IMR-90 (cell line): ENCODE data around the gene TBATA. TPM values are rescaled to one million over a fixed set of nuclear protein-coding genes. Genes with fewer than 3 reads are reported as not detected.

Source experiments
- ATAC-seq: fragments of 200-7000 bp; cut with Tn5 transposase; 2 replicates; pipeline ENCODE4 v1.9.1; 2020; ENCODE audit warnings: low read depth, mild to moderate bottlenecking, moderate library complexity
- BruUV-seq: library from RNA; stranded (reverse); fragments of 400-500 nt; replicated peaks from 2 replicates; lab custom pipeline; 2021; lab: Mats Ljungman, UMichigan
- CTCF ChIA-PET: fragments of 300-600 bp; formaldehyde crosslinking; extraction: SDS; loops from one replicate; lab custom pipeline; 2021; ENCODE audit warnings: antibody characterized with exemption; lab: Yijun Ruan, JAX
- POLR2A ChIA-PET: fragments of 300-600 bp; sonication (Branson Sonifier 250); formaldehyde crosslinking; loops from one replicate; lab custom pipeline; 2022; ENCODE audit warnings: antibody characterized with exemption; ENCODE audit not compliant: unreplicated experiment; lab: Charles Lee
- DNase-seq: peaks from one replicate; pipeline ENCODE4 v3.0.0; 2013
- H2AFZ ChIP-seq: replicated peaks from 2 replicates; pipeline ENCODE3; 2013; ENCODE audit warnings: low read length, mild to moderate bottlenecking; ENCODE audit not compliant: poor library complexity
- H2AK5ac ChIP-seq: 2 replicates; pipeline ENCODE4 v1.6.1; 2013; ENCODE audit warnings: low read depth, low read length, inconsistent platforms
- H2AK9ac ChIP-seq: replicated peaks from 2 replicates; pipeline ENCODE3; 2013; ENCODE audit warnings: mild to moderate bottlenecking, low read depth, low read length, moderate library complexity; ENCODE audit not compliant: poor library complexity
- H2BK120ac ChIP-seq: 2 replicates; pipeline ENCODE4 v1.6.1; 2013; ENCODE audit warnings: low read depth, low read length, inconsistent platforms
- H2BK15ac ChIP-seq: 3 replicates; pipeline ENCODE4 v1.6.1; 2013; ENCODE audit warnings: low read depth, low read length, inconsistent platforms
- H2BK20ac ChIP-seq: 2 replicates; pipeline ENCODE4 v1.6.1; 2013; ENCODE audit warnings: low read depth, mild to moderate bottlenecking, inconsistent platforms, low read length, moderate library complexity
- H2BK5ac ChIP-seq: 2 replicates; pipeline ENCODE4 v1.6.1; 2013; ENCODE audit warnings: mild to moderate bottlenecking, low read depth, low read length, inconsistent platforms; ENCODE audit not compliant: poor library complexity, severe bottlenecking
- H3K14ac ChIP-seq: replicated peaks from 2 replicates; pipeline ENCODE4 v1.6.1; 2013; ENCODE audit warnings: low read depth, low read length, inconsistent platforms
- H3K18ac ChIP-seq: 2 replicates; pipeline ENCODE4 v1.6.1; 2013; ENCODE audit warnings: low read depth, low read length, control low read depth
- H3K23ac ChIP-seq: 2 replicates; pipeline ENCODE4 v1.6.1; 2013; ENCODE audit warnings: low read depth, low read length, inconsistent platforms
- H3K27ac ChIP-seq: 2 replicates; pipeline ENCODE4 v1.5.1; 2013; ENCODE audit warnings: mild to moderate bottlenecking, control low read depth, low read length; ENCODE audit not compliant: insufficient read depth
- H3K27me3 ChIP-seq: 2 replicates; pipeline ENCODE4 v1.6.1; 2013; ENCODE audit warnings: low read length; ENCODE audit not compliant: control insufficient read depth, insufficient read depth
- H3K36me3 ChIP-seq: 2 replicates; pipeline ENCODE4 v1.6.1; 2013; ENCODE audit warnings: low read length, mixed read lengths; ENCODE audit not compliant: control insufficient read depth, insufficient read depth
- H3K4ac ChIP-seq: 2 replicates; pipeline ENCODE4 v1.6.1; 2013; ENCODE audit warnings: low read depth, low read length, inconsistent platforms
- H3K4me1 ChIP-seq: 2 replicates; pipeline ENCODE4 v1.6.1; 2013; ENCODE audit warnings: low read length, mixed read lengths; ENCODE audit not compliant: control insufficient read depth, insufficient read depth
- H3K4me2 ChIP-seq: 2 replicates; pipeline ENCODE4 v1.6.1; 2013; ENCODE audit warnings: low read depth, mild to moderate bottlenecking, control low read depth, low read length, moderate library complexity
- H3K4me3 ChIP-seq: 2 replicates; pipeline ENCODE4 v1.5.1; 2013; ENCODE audit warnings: low read depth, mild to moderate bottlenecking, control low read depth, low read length, moderate library complexity; ENCODE audit not compliant: insufficient read depth
- H3K56ac ChIP-seq: 2 replicates; pipeline ENCODE4 v1.6.1; 2013; ENCODE audit warnings: low read length, inconsistent platforms; ENCODE audit not compliant: insufficient read depth; ENCODE audit errors: extremely low read depth
- H3K79me1 ChIP-seq, 2 experiments: 2 replicates each; pipeline ENCODE4 v1.6.1; 2013; ENCODE audit warnings: low read length in 2 of 2, inconsistent platforms in 1 of 2, low read depth in 1 of 2
- H3K9ac ChIP-seq: 2 replicates; pipeline ENCODE4 v1.6.1; 2013; ENCODE audit warnings: low read depth, low read length, control low read depth
- H3K9me1 ChIP-seq: 2 replicates; pipeline ENCODE4 v1.6.1; 2013; ENCODE audit warnings: low read length, inconsistent platforms; ENCODE audit not compliant: insufficient read depth
- H3K9me3 ChIP-seq: 2 replicates; pipeline ENCODE4 v1.6.1; 2013; ENCODE audit warnings: low read length; ENCODE audit not compliant: control insufficient read depth, insufficient read depth
- H4K20me1 ChIP-seq: 2 replicates; pipeline ENCODE4 v1.6.1; 2013; ENCODE audit warnings: low read length, inconsistent platforms; ENCODE audit not compliant: insufficient read depth
- H4K5ac ChIP-seq: 2 replicates; pipeline ENCODE4 v1.6.1; 2013; ENCODE audit warnings: mild to moderate bottlenecking, low read depth, low read length, control low read depth
- H4K8ac ChIP-seq, 2 experiments: 2 replicates each; pipeline ENCODE4 v1.6.1; 2013; ENCODE audit warnings: low read depth in 2 of 2, low read length in 2 of 2, control low read depth in 1 of 2, inconsistent platforms in 1 of 2
- H4K91ac ChIP-seq: 2 replicates; pipeline ENCODE4 v1.6.1; 2013; ENCODE audit warnings: low read depth, low read length, inconsistent platforms; ENCODE audit not compliant: insufficient read depth
- CEBPB ChIP-seq: IDR thresholded peaks from 2 replicates; pipeline ENCODE4 v1.6.1; 2012; ENCODE audit warnings: low read depth, low read length, improper control_type of control experiment
- WGBS, 2 experiments: methylation state at CpG; one replicate each; pipeline versions ENCODE4 v1.1.5 to v1.1.7; 2013; ENCODE audit warnings: missing lambda C conversion rate in 2 of 2; ENCODE audit not compliant: insufficient read length in 1 of 2; ENCODE audit errors: extremely low coverage in 2 of 2; 5-methylcytosine and 5-hydroxymethylcytosine counted together
- dilution Hi-C: fragments of 300-500 bp; cut with HindIII; formaldehyde crosslinking; loops from one replicate; pipeline ENCODE4 v1.14.3; 2018; ENCODE audit warnings: low sequenced_read_pairs; ENCODE audit not compliant: unreplicated experiment
- in situ Hi-C: fragments of 300-500 bp; cut with MboI; formaldehyde crosslinking; loops from 3 replicates; pipeline ENCODE4 v1.14.3; 2019; ENCODE audit warnings: low sequenced_read_pairs, inconsistent platforms, mixed read lengths
- intact Hi-C: fragments of 100-400 bp; cut with micrococcal nuclease; formaldehyde crosslinking; loops from 2 replicates; pipeline ENCODE4 v1.10.0; 2022
- polyA plus RNA-seq, 3 experiments: library from polyadenylated mRNA; depleted of rRNA; stranded (reverse); fragments of >200 nt; gene quantifications; 2 replicates each; pipeline ENCODE4 v1.2.3, GENCODE V29; 2012; ENCODE audit warnings: low replicate concordance in 1 of 3
- total RNA-seq: library from RNA; depleted of rRNA; stranded (reverse); fragments of >200 nt; gene quantifications from 2 replicates; pipeline ENCODE4 v1.2.3, GENCODE V29; 2012

Gene TBATA
- total and polyA plus RNA-seq, 2 of the 4 experiments (the other 2 are of a cell fraction), result not detected

DNA sequence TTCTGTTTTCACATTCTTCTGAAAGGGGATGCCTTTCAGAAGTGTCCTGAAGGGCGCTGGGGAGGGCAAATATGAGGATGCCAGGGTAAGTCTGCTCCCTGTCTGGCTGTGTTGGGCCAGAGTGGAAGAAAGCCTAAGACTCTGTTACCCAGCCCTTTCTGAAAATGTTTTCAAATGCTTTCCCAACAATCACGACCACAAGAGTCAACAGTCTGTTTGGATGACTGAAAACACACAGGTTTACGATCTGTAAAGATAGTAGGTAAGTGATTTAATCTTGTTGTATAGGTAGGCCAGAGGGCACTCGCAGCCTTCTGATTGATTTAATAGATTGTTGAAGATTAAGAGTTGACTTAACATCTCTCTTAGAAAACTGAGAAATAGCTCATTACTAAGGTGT is 43.7 kb upstream of the TBATA start:
- Histone ChIP-seq H3K56ac (no peak overlapping the region), H3K79me1 (peaks cover 36 to 60% of the 10 kb centered on the region in 2 experiments), H3K27me3 (no peaks in the 10 kb centered on the region), H4K20me1 (no peaks in the 10 kb centered on the region; the same call in none of the 2 replicates), H3K9ac (no peak overlapping the region), H2AK9ac (no peak overlapping the region), H2BK15ac (no peak overlapping the region), H3K4me1 (peaks cover 19% of the 10 kb centered on the region), H4K8ac (no peak overlapping the region), H3K9me1 (no peaks in the 10 kb centered on the region; the same call in 1 of the 2 replicates), H3K36me3 (peaks cover 6% of the 10 kb centered on the region), H4K5ac (no peak overlapping the region), H3K23ac (no peak overlapping the region), H3K4me2 (no peak overlapping the region), H3K27ac (no peak overlapping the region), H3K4me3 (no peak overlapping the region), H3K4ac (no peak overlapping the region), H2BK120ac (no peak overlapping the region), H3K9me3 (no peaks in the 10 kb centered on the region), H3K14ac (no peak overlapping the region), H3K18ac (no peak overlapping the region), H2BK5ac (no peak overlapping the region), H2AFZ (no peak overlapping the region), H2AK5ac (no peak overlapping the region), H2BK20ac (no peak overlapping the region), H4K91ac (no peak overlapping the region)
- WGBS, 2 experiments, result no CpG with 5 or more reads among the region's 4 CpGs
- in situ Hi-C loops, result no loop called here
- dilution Hi-C loops, result no loop called here
- POLR2A ChIA-PET, result no interaction called here
- intact Hi-C loops, result no loop called here
- no TSS peak for BruUV-seq
- CTCF ChIA-PET, result interaction anchor here (0.7 kb wide), 1 partner anchor 703 kb away, joined by 6 read pairs; no protein-coding TSS in a partner anchor
- ATAC-seq (no peak), DNase-seq (no peak)
- no peak for TF ChIP-seq CEBPB
